Measurements from ENCODE around the gene SLC37A3.
"Not testable (repeated sequence)": the region's sequence is repeated elsewhere in the genome, so short reads cannot be mapped to it uniquely, and the experiment has no call there.

The SLC37A3 gene

DNA sequence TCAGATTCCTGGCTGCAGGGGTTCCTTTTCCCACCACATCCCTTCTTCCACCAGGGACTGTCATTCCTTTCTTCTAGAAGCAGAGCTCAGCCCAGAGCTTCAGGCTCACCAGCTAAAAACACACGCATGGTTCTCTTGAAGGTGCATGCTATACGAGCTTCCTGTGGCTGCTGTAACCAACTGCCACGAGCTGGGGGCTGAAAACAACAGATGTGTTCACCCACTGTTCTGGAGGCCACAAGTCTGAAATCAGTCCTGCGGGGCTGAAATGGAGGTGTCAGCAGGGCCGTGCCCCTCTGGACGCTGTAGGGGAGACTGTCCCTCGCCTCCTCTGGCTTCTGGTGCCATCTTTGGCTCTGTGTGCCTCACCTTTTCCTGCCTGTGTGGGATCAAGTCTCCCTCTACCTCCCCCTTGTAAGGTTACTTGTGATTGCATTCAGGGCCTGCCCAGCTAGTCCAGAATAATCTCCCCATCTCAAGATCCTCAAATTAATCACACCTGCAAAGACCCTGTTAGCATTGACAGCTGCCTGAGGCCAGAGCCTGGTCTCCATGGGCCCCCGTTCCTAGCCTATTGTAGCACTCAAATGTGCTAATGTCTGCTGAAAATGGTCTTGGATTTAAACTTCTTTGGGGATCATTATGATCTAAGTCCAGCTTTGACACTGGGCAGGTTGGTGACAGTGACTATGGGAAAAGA is 19.3 kb upstream of the SLC37A3 start:
- DNase-seq (ENCODE audit: low read depth) = peak; percentile 9
- H3K4me3 ChIP-seq (ENCODE audit: low read depth, low read length) = no peak overlapping the region
- TF ChIP-seq, protein P1, sequence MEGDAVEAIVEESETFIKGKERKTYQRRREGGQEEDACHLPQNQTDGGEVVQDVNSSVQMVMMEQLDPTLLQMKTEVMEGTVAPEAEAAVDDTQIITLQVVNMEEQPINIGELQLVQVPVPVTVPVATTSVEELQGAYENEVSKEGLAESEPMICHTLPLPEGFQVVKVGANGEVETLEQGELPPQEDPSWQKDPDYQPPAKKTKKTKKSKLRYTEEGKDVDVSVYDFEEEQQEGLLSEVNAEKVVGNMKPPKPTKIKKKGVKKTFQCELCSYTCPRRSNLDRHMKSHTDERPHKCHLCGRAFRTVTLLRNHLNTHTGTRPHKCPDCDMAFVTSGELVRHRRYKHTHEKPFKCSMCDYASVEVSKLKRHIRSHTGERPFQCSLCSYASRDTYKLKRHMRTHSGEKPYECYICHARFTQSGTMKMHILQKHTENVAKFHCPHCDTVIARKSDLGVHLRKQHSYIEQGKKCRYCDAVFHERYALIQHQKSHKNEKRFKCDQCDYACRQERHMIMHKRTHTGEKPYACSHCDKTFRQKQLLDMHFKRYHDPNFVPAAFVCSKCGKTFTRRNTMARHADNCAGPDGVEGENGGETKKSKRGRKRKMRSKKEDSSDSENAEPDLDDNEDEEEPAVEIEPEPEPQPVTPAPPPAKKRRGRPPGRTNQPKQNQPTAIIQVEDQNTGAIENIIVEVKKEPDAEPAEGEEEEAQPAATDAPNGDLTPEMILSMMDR (IDR thresholded peaks at IDR 0.05; ENCODE audit: insufficient read depth, low read depth, low read length, missing control alignments) = no peak

DNA sequence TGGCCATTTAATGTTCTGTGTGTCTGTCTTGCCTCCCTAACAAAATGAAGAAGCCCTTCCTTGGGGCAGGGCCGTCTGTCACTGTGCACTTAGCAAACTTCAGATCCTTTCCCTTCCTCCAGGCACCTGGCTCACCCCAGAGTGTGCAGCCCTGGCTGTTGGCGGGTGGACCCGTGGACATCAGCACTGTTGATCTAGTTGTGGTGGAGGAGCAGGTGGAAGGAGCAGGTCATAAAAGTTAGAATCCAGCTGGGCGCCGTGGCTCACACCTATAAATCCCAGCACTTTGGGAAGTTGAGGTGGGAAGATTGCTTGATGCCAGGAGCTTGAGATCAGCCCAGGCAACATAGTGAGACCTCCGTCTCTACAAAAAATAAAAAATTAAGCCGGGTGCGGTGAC is 18.2 kb upstream of the SLC37A3 start:
- no peak for DNase-seq (ENCODE audit: low read depth)
- TF ChIP-seq, protein P1 (IDR thresholded peaks at IDR 0.05; ENCODE audit: insufficient read depth, low read depth, low read length, missing control alignments) = no peak
- no peak overlapping the region for H3K4me3 ChIP-seq (ENCODE audit: low read depth, low read length)

DNA sequence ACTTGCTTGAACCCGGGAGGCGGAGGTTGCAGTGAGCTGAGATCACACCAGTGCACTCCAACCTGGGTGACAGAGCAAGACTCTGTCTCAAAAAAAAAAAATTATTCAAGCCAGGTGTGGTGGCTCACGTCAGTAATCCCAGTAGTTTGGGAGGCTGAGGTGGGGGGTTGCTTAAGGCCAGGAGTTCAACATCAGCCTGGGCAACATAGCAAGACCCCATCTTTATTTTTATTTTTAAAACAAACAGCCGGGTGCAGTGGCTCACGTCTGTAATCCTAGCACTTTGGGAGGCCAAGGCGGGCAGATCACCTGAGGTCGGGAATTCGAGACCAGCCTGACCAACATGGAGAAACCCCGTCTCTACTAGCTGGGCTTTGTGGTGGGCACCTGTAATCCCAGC is 17.5 kb upstream of the SLC37A3 start:
- not testable (repeated sequence) for DNase-seq (ENCODE audit: low read depth); H3K4me3 ChIP-seq (ENCODE audit: low read depth, low read length)

DNA sequence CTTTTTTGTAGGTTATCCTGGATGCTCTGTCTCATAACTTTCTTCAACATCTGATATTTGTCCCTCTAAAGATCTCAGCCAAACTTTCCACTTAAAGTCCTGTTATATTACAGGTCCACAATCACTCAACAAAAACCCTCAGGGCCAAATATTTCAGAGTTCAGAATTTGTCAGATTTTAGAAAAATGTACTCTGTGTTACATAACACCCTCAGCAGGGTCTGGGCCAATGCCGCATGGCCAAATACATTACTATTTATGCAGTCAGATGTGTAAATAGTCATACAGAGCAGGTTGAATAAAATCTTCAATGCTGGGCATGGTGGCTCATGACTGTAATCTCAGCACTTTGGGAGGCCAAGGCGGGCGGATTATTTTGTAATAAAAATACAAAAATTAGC is 17.0 kb upstream of the SLC37A3 start:
- no peak for DNase-seq (ENCODE audit: low read depth)
- TF ChIP-seq, protein P1 (IDR thresholded peaks at IDR 0.05; ENCODE audit: insufficient read depth, low read depth, low read length, missing control alignments) = no peak
- no peak overlapping the region for H3K4me3 ChIP-seq (ENCODE audit: low read depth, low read length)

DNA sequence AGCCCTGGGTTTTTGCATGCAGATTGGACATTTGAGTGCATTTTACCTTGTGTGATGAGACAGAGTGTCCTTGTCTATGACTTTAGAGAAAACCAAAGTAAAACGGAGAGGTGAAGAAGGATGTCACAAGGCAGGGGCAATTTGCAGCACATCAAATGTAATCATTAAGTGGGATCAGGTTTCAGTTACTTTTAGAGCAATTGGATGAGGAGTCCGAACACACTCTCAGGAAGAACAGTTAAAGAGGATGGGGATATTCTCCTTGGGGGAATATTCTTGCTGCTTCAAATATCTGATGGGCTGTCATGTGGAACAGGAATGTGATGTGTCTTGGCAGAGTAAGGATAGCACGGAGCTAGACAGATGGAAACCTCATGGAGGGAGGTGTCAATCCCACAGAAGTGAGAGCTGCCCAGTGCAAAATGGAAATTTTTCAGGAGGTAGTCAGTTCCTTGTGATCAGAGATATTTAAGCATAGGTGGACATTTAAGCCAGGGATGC is 6.3 kb upstream of the SLC37A3 start:
- TF ChIP-seq, protein P1 (IDR thresholded peaks at IDR 0.05; ENCODE audit: insufficient read depth, low read depth, low read length, missing control alignments) = no peak
- no peak for DNase-seq (ENCODE audit: low read depth)
- no peak overlapping the region for H3K4me3 ChIP-seq (ENCODE audit: low read depth, low read length)

DNA sequence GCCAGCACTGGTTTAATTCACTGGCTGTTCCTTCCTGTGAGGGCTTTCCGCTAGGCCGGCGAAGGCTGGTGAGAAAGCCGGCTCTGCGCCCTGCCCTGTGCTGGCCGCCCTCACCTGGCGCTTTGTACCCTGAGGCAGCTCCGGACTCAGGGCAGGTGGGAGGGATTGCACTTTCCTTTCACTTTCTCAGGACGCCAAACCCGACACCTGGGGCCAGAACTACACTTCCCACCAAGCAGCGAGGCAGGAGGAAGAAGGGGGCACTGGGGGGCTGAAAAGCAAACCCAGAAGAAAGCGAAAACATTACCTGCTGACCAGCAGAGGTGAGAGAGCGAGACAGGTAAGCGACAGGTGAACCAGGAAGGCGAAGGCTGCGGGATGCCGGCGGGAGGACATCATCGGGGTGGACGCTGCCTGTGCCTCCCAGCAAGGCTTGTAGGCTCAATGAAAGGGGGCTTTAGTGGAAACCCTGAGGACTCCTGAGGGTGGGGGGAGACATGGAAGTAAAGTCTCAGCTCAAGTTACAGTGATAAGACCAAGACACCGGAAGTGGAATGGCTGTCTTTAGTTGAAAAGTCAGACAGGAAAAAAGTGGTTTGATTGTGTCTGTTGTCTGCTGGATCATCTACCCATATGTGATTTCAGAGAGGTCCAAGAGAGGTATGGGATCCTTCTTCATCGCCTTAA is 5.7 kb upstream of the SLC37A3 start, which contains the start of gene RAB19:
Gene RAB19 (plus strand): TSS at position 181 of the 687 bp plus-strand sequence. CDS start 3,589 bp downstream, outside the sequence.
- peak; percentile 18 for DNase-seq (ENCODE audit: low read depth)
- H3K4me3 ChIP-seq (ENCODE audit: low read depth, low read length) = peak within 1 kb of the TSS; percentile 24
- TF ChIP-seq, protein P1 (IDR thresholded peaks at IDR 0.05; ENCODE audit: insufficient read depth, low read depth, low read length, missing control alignments) = no peak

DNA sequence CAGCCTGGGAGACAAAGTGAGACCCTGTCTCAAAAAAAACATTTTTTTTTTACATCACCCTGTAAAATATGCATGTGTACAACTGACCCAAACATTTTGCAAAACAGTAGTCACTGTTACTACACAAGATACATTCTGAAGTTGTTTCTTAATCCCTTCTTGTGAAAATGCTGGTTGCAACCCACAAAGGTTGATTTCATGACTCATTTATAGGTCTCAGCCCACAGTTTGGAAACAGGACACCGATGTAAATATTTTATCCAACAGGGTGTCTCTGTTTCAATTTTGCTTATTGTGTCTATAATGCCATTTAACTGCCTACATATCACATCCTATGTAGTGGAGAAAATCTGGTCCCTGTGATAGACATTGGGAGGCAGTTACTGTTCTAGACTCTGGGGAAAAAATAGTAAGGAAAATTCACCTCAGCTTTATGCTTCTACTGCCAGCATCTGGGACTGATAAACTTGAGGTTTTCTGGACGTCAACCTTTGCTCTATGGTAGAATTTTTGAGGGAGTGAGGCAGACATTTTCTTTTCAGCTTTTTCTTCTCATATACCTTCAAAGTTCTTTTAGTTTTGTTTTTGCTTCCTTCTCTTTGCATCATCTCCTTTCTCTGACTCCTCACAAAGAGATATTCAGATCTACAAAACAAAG is 4.0 kb upstream of the SLC37A3 start:
- TF ChIP-seq, protein P1 (IDR thresholded peaks at IDR 0.05; ENCODE audit: insufficient read depth, low read depth, low read length, missing control alignments) = no peak
- DNase-seq (ENCODE audit: low read depth) = no peak
- H3K4me3 ChIP-seq (ENCODE audit: low read depth, low read length) = no peak overlapping the region

Data from GM12865 (cell line).